H9 (cell line): ENCODE measurements around the gene PUM2. TPM values are rescaled to one million over a fixed set of nuclear protein-coding genes. Genes with fewer than 3 reads are reported as not detected.

Source experiments
- DNase-seq: peaks from one replicate; pipeline ENCODE4 v3.0.0-alpha.2; 2017
- H2AFZ ChIP-seq: one replicate; pipeline ENCODE4 v1.6.1; 2013; ENCODE audit warnings: mild to moderate bottlenecking, low read length, control low read depth, moderate library complexity
- H2AK5ac ChIP-seq: 2 replicates; pipeline ENCODE4 v1.6.1; 2013; ENCODE audit warnings: low read length, control low read depth, mixed read lengths; ENCODE audit not compliant: insufficient read length
- H2BK120ac ChIP-seq: one replicate; pipeline ENCODE4 v1.6.1; 2013; ENCODE audit warnings: low read depth, mild to moderate bottlenecking, low read length, control low read depth, inconsistent platforms; ENCODE audit not compliant: poor library complexity, severe bottlenecking
- H2BK12ac ChIP-seq: 2 replicates; pipeline ENCODE4 v1.6.1; 2013; ENCODE audit warnings: low read length, control low read depth, mixed read lengths, low read depth; ENCODE audit not compliant: insufficient read length
- H2BK15ac ChIP-seq: 2 replicates; pipeline ENCODE4 v1.6.1; 2013; ENCODE audit warnings: low read depth, low read length, control low read depth
- H2BK20ac ChIP-seq: one replicate; pipeline ENCODE4 v1.6.1; 2013; ENCODE audit warnings: low read depth, mild to moderate bottlenecking, low read length, control low read depth, inconsistent platforms; ENCODE audit not compliant: poor library complexity, severe bottlenecking
- H2BK5ac ChIP-seq: 2 replicates; pipeline ENCODE4 v1.6.1; 2013; ENCODE audit warnings: low read length, control low read depth, mixed read lengths; ENCODE audit not compliant: insufficient read length
- H3K14ac ChIP-seq: 2 replicates; pipeline ENCODE4 v1.6.1; 2013; ENCODE audit warnings: low read length, control low read depth; ENCODE audit not compliant: insufficient read depth
- H3K18ac ChIP-seq: 2 replicates; pipeline ENCODE4 v1.6.1; 2013; ENCODE audit warnings: low read depth, mild to moderate bottlenecking, mixed read lengths, low read length, control low read depth; ENCODE audit not compliant: insufficient read length
- H3K23ac ChIP-seq: 2 replicates; pipeline ENCODE4 v1.6.1; 2013; ENCODE audit warnings: low read length, control low read depth, mixed read lengths, low read depth; ENCODE audit not compliant: insufficient read length
- H3K23me2 ChIP-seq: 2 replicates; pipeline ENCODE4 v1.6.1; 2013; ENCODE audit warnings: low read depth, mild to moderate bottlenecking, mixed read lengths, low read length, control low read depth; ENCODE audit not compliant: insufficient read length, poor library complexity, severe bottlenecking
- H3K27ac ChIP-seq: 2 replicates; pipeline ENCODE4 v1.5.1; 2013; ENCODE audit warnings: low read length, control low read depth, mixed read lengths, low read depth; ENCODE audit not compliant: insufficient read length
- H3K27me3 ChIP-seq: 2 replicates; pipeline ENCODE4 v1.6.1; 2013; ENCODE audit warnings: low read length, control low read depth, inconsistent platforms; ENCODE audit not compliant: insufficient read depth
- H3K4ac ChIP-seq: 2 replicates; pipeline ENCODE4 v1.6.1; 2013; ENCODE audit warnings: low read depth, mild to moderate bottlenecking, control low read depth, inconsistent platforms, low read length, moderate library complexity
- H3K4me1 ChIP-seq: 2 replicates; pipeline ENCODE4 v1.6.1; 2013; ENCODE audit warnings: low read length, control low read depth, inconsistent platforms; ENCODE audit not compliant: insufficient read depth
- H3K4me2 ChIP-seq: 2 replicates; pipeline ENCODE4 v1.6.1; 2013; ENCODE audit warnings: low read length, control low read depth, mixed read lengths; ENCODE audit not compliant: insufficient read length, insufficient read depth
- H3K56ac ChIP-seq: 2 replicates; pipeline ENCODE4 v1.6.1; 2013; ENCODE audit warnings: low read depth, mild to moderate bottlenecking, mixed read lengths, low read length, control low read depth; ENCODE audit not compliant: insufficient read length
- H3K79me1 ChIP-seq: 2 replicates; pipeline ENCODE4 v1.6.1; 2013; ENCODE audit warnings: low read depth, mild to moderate bottlenecking, moderate library complexity, low read length, control low read depth, inconsistent platforms; ENCODE audit not compliant: insufficient read depth, poor library complexity, severe bottlenecking
- H3K79me2 ChIP-seq: 2 replicates; pipeline ENCODE4 v1.6.1; 2013; ENCODE audit warnings: low read length, control low read depth, inconsistent platforms; ENCODE audit not compliant: insufficient read depth
- H3K9ac ChIP-seq: 2 replicates; pipeline ENCODE4 v1.6.1; 2013; ENCODE audit warnings: low read length, control low read depth, mixed read lengths; ENCODE audit not compliant: insufficient read length; ENCODE audit errors: extremely low read depth
- H3K9me3 ChIP-seq: one replicate; pipeline ENCODE4 v1.6.1; 2013; ENCODE audit warnings: low read depth, low read length, inconsistent platforms; ENCODE audit not compliant: control insufficient read depth
- H3T11ph ChIP-seq: one replicate; pipeline ENCODE4 v1.6.1; 2013; ENCODE audit warnings: mild to moderate bottlenecking, low read length, control low read depth, inconsistent platforms
- H4K20me1 ChIP-seq: one replicate; pipeline ENCODE4 v1.6.1; 2013; ENCODE audit not compliant: control insufficient read depth, insufficient read length, insufficient read depth
- H4K5ac ChIP-seq: 2 replicates; pipeline ENCODE4 v1.6.1; 2013; ENCODE audit warnings: low read depth, mild to moderate bottlenecking, mixed read lengths, low read length, control low read depth; ENCODE audit not compliant: insufficient read length
- H4K8ac ChIP-seq: replicated peaks from 2 replicates; pipeline ENCODE4 v1.6.1; 2013; ENCODE audit warnings: low read length, control low read depth, mixed read lengths, low read depth; ENCODE audit not compliant: insufficient read length
- H4K91ac ChIP-seq: 2 replicates; pipeline ENCODE4 v1.6.1; 2013; ENCODE audit warnings: low read depth, mild to moderate bottlenecking, moderate library complexity, mixed read lengths, low read length, control low read depth; ENCODE audit not compliant: insufficient read length
- H3K27ac Mint-ChIP-seq, 3 experiments: 2 replicates in 2 of 3; 3 replicates in 1 of 3; pipeline ENCODE4 v1.8.0; 2020 to 2021; ENCODE audit warnings: mixed read lengths in 3 of 3, mild to moderate bottlenecking in 1 of 3, moderate library complexity in 1 of 3
- H3K27me3 Mint-ChIP-seq: 2 replicates; pipeline ENCODE4 v1.8.0; 2021; ENCODE audit warnings: low read depth, mild to moderate bottlenecking, moderate library complexity, mixed read lengths
- H3K36me3 Mint-ChIP-seq, 3 experiments: 2 replicates in 2 of 3; 3 replicates in 1 of 3; pipeline ENCODE4 v1.8.0; 2020 to 2021; ENCODE audit warnings: low read depth in 3 of 3, mixed read lengths in 3 of 3; ENCODE audit not compliant: insufficient read depth in 1 of 3
- H3K4me1 Mint-ChIP-seq, 2 experiments: 2 replicates each; pipeline ENCODE4 v1.8.0; 2020; ENCODE audit warnings: mixed read lengths in 2 of 2
- H3K4me3 Mint-ChIP-seq, 2 experiments: 2 replicates in 1 of 2; 3 replicates in 1 of 2; pipeline ENCODE4 v1.8.0; 2020 to 2021; ENCODE audit warnings: mild to moderate bottlenecking in 2 of 2, mixed read lengths in 2 of 2, moderate library complexity in 1 of 2
- H3K9me3 Mint-ChIP-seq, 2 experiments: 2 replicates in 1 of 2; 3 replicates in 1 of 2; pipeline ENCODE4 v1.8.0; 2020; ENCODE audit warnings: mild to moderate bottlenecking in 2 of 2, mixed read lengths in 2 of 2, moderate library complexity in 1 of 2
- CTCF ChIP-seq: fragments of 200-600 bp; sonication (generic); conservative IDR thresholded peaks from 3 replicates; pipeline ENCODE4 v1.8.0; 2021; ENCODE audit warnings: antibody characterized with exemption, mild to moderate bottlenecking
- WGBS: extraction: QIAGEN DNeasy Blood & Tissue Kit; methylation state at CpG from one replicate; pipeline ENCODE4 v1.1.7; 2013; ENCODE audit warnings: missing lambda C conversion rate, low lambda C conversion rate, mixed read lengths; ENCODE audit not compliant: insufficient read length; ENCODE audit errors: extremely low coverage; 5-methylcytosine and 5-hydroxymethylcytosine counted together
- total RNA-seq: library from RNA; stranded (reverse); gene quantifications from 2 replicates; pipeline ENCODE4 v1.2.1, GENCODE V29; 2021

The PUM2 gene
- total RNA-seq, 1 experiment from 2014 or later = 96.6 TPM

- Histone ChIP-seq H3K14ac (no peak overlapping the region), H3K4ac (no peak overlapping the region), H4K91ac (no peak overlapping the region), H2BK5ac (no peak overlapping the region), H3K23me2 (no peaks in the 10 kb centered on the region), H2BK15ac (no peak overlapping the region), H3K79me2 (peaks cover 2% of the 10 kb centered on the region; the same call in 1 of the 2 replicates), H3K79me1 (peaks cover 4% of the 10 kb centered on the region), H2AK5ac (no peak overlapping the region), H3K4me1 (no peaks in the 10 kb centered on the region), H3K4me2 (no peak overlapping the region), H4K8ac (no peak overlapping the region), H3K9me3 (no peaks in the 10 kb centered on the region), H3K56ac (no peak overlapping the region), H2BK120ac (no peak overlapping the region), H3K27me3 (no peaks in the 10 kb centered on the region), H2BK20ac (no peak overlapping the region), H2BK12ac (no peak overlapping the region), H3K27ac (no peak overlapping the region), H3K23ac (no peak overlapping the region), H3K18ac (no peak overlapping the region), H3K9ac (no peak overlapping the region), H2AFZ (no peak overlapping the region), H4K20me1 (peaks cover 2% of the 10 kb centered on the region), H3T11ph (no peak overlapping the region), H4K5ac (no peak overlapping the region)
- Mint-ChIP-seq H3K9me3 (no peaks in the 10 kb centered on the region; a peak in 1 of 5 replicates), H3K27ac (peak overlapping the region in 2 of 3 experiments; percentile 15 to 83; a peak in 2 of 7 replicates), H3K36me3 (peaks cover 18 to 22% (median 21%) of the 10 kb centered on the region in 3 experiments), H3K27me3 (no peaks in the 10 kb centered on the region), H3K4me1 (peaks cover 15 to 21% of the 10 kb centered on the region in 2 experiments), H3K4me3 (no peak overlapping the region)
- no CpG with 5 or more reads among the region's 5 CpGs for WGBS
- no peak for DNase-seq
- TF ChIP-seq CTCF = no peak
Observed at GRCh38 chr2:20207051-20207450, 143.6 kb downstream of the PUM2 start.
